Fibroblast of skin of back (primary cell): ENCODE results near the gene LHFPL3.
"Not testable (repeated sequence)": the region's sequence is repeated elsewhere in the genome, so short reads cannot be mapped to it uniquely, and the experiment has no call there.

Experiments used
- DNase-seq: peaks from one replicate; pipeline ENCODE4 v3.0.0-alpha.2; 2013

The LHFPL3 gene

GRCh38 chr7:104721027-104721426, 392.6 kb downstream of the LHFPL3 start:
- not testable (repeated sequence) for DNase-seq

- DNase-seq, result no peak
Measured at GRCh38 chr7:104723001-104723400, 394.6 kb downstream of the LHFPL3 start.

- DNase-seq, result no peak
Measured at GRCh38 chr7:104758504-104758903, 430.1 kb downstream of the LHFPL3 start.

- no peak for DNase-seq
Measured at GRCh38 chr7:104761892-104762291, 433.5 kb downstream of the LHFPL3 start.

- DNase-seq, result no peak
Measured at GRCh38 chr7:104767113-104767512, 438.7 kb downstream of the LHFPL3 start.

- no peak for DNase-seq
Measured at GRCh38 chr7:104767826-104768536, 439.6 kb downstream of the LHFPL3 start.

GRCh38 chr7:104772405-104773345, 444.3 kb downstream of the LHFPL3 start:
- DNase-seq, result no peak

- no peak for DNase-seq
Measured at GRCh38 chr7:104773796-104774195, 445.4 kb downstream of the LHFPL3 start.

- DNase-seq, result no peak
Measured at GRCh38 chr7:104775531-104775930, 447.1 kb downstream of the LHFPL3 start.

GRCh38 chr7:104777301-104777800, 448.9 kb downstream of the LHFPL3 start:
- no peak for DNase-seq

GRCh38 chr7:104779888-104780287, 451.5 kb downstream of the LHFPL3 start:
- DNase-seq, result no peak

GRCh38 chr7:104784686-104785085, 456.3 kb downstream of the LHFPL3 start:
- DNase-seq, result no peak

GRCh38 chr7:104789780-104790179, 461.4 kb downstream of the LHFPL3 start:
- DNase-seq, result no peak

- DNase-seq, result peak; percentile 7
Measured at GRCh38 chr7:104790440-104790839, 462.0 kb downstream of the LHFPL3 start.

GRCh38 chr7:104791080-104791479, 462.7 kb downstream of the LHFPL3 start:
- DNase-seq, result peak; percentile 49

- no peak for DNase-seq
Measured at GRCh38 chr7:104793066-104793465, 464.7 kb downstream of the LHFPL3 start.

GRCh38 chr7:104794154-104794553, 465.8 kb downstream of the LHFPL3 start:
- peak; percentile 31 for DNase-seq

- DNase-seq, result no peak
Measured at GRCh38 chr7:104794589-104794988, 466.2 kb downstream of the LHFPL3 start.

GRCh38 chr7:104795086-104795485, 466.7 kb downstream of the LHFPL3 start:
- DNase-seq, result no peak

- DNase-seq, result peak; percentile 24
Measured at GRCh38 chr7:104795616-104796398, 467.4 kb downstream of the LHFPL3 start.

- no peak for DNase-seq
Measured at GRCh38 chr7:104800307-104800706, 471.9 kb downstream of the LHFPL3 start.

- no peak for DNase-seq
Measured at GRCh38 chr7:104801022-104801421, 472.6 kb downstream of the LHFPL3 start.

- no peak for DNase-seq
Measured at GRCh38 chr7:104803931-104804330, 475.5 kb downstream of the LHFPL3 start.
